NCI-H2029 treated with DMSO at 0.1 percent for 48 hours (cell line): ENCODE data around the gene CFB.
A peak's percentile ranks its signal among the peaks of the same experiment; 100 is the strongest.
"Not testable (repeated sequence)": the region's sequence is repeated elsewhere in the genome, so short reads cannot be mapped to it uniquely, and the experiment has no call there.

Experiments
- DNase-seq: peaks from one replicate; lab custom pipeline; 2025; lab: John Stamatoyannopoulos, UW

The CFB gene

GRCh38 chr6:31971279-31971992 is 25.5 kb downstream of the CFB start:
- DNase-seq = no peak

DNA sequence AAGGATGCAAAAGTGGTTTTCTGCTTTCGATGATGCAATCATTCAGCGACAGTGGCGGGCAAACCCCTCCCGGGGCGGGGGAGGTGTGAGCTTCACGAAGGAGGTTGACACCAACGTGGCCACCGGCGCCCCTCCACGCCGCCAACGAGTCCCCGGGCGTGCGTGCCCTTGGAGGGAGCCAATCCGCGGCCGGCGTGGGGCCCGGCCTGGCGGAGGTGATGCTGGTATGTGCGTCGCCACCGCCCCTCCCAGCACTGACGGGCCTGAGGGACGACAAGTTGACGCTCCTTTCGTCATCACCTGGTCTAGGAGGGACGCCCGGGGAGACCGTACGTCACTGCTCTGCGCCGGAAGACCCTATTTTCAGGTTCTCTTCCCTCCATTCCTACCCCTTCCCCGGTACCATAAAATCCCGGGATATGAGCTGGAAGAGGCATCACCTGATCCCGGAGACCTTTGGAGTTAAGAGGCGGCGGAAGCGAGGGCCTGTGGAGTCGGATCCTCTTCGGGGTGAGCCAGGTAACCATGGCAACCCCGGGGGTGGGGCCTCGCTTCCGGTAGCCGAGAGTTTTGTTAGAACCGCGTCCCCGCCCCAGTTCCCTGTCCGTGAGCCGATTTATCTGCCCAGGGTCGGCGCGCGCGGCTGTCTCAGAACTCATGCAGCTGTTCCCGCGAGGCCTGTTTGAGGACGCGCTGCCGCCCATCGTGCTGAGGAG is 26.3 kb downstream of the CFB start, which contains the start of gene DXO:
Gene DXO (minus strand): TSS at position 146 of the 716 bp plus-strand sequence. CDS start 463 bp downstream, outside the sequence.
- DNase-seq = peak; percentile 91

DNA sequence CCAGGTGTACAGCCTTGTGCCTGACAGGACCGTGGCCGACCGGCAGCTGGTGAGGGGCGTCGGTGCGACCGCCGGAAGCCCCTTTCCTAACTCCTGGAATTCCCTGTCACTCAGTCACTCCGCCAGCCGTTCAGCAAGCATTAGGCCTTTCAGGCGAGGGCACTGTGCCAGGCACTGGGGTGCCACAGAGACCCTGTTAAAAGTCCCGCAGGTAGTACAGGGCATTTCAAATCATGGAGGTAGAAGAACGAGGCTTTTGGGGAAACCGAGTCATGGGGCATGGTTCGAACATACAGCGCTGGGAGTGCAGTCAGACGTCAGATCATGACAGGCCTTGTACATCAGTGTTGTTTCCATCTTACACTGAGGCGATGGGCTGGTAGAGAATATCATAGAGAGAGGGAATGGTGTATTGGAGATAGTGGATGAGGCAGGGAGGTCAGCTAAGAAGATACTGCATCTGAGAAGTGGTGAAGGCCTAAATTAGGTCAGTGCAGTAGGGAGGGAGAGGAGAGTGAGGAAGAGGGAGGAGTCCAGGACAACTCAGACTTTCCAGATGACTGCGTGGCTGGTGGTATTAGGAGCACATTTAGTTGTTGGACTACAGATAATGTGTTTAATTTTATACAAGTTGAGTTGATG is 26.9 kb downstream of the CFB start:
- DNase-seq = no peak

DNA sequence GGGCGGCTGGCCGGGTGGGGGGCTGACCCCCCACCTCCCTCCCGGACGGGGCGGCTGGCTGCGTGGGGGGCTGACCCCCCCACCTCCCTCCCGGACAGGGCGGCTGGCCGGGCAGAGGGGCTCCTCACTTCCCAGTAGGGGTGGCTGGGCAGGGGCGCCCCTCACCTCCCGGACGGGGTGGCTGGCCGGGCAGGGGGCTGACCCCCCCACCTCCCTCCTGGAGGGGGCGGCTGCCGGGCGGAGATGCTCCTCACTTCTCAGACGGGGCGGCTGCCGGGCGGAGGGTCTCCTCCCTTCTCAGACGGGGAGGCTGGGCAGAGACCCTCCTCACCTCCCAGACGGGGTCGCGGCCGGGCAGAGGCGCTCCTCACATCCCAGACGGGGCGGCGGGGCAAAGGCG is 30.2 kb downstream of the CFB start:
- not testable (repeated sequence) for DNase-seq

GRCh38 chr6:31977816-31978431 is 32.0 kb downstream of the CFB start:
- no peak for DNase-seq

DNA sequence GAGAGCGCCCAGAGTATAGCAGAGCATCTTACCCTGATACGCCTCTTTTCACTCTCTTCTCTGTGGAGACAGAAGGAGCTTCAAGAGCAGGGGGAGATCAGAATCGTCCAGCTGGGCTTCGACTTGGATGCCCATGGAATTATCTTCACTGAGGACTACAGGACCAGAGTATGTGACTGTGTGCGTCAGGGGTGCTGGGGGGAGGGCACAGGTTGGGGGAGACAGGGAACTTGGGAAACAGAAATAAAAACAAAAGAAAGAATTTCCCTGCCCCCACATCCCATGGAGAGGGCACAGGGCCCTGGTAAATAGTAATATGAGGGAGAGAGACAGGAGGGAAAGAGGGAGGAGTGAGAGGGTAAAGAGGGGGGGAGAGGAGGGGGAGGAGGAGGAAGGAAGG is 32.9 kb downstream of the CFB start:
- no peak for DNase-seq

- no peak for DNase-seq
Observed at GRCh38 chr6:31979238-31979898, 33.5 kb downstream of the CFB start.

- DNase-seq = not testable (repeated sequence)
Observed at GRCh38 chr6:31980195-31980876, 34.4 kb downstream of the CFB start.

DNA sequence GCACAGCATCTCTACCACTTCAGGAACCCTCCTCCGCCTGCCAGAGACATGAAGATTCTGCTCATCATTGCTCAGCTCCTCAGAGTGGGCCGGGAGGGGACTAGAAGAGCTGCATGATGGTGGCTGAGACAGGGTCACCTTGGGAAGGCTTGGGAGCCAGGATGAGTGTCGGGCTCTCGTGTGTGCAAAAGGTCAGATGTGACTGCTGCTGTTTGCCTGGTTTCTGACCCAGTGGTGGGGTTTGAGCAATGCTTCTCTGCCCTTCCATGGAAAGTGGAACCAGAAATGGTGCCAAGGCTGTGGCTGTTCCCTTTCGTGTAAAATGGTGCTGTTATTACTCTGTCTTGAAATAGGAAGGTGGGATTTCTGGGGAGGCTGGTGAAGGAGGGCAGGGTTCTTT is 35.1 kb downstream of the CFB start:
- not testable (repeated sequence) for DNase-seq

GRCh38 chr6:31981744-31982143 is 35.8 kb downstream of the CFB start, which contains the start of gene C4A:
Gene C4A (plus strand): TSS chr6:31982057. CDS start chr6:31982108, 51 bp downstream.
- DNase-seq = not testable (repeated sequence)

DNA sequence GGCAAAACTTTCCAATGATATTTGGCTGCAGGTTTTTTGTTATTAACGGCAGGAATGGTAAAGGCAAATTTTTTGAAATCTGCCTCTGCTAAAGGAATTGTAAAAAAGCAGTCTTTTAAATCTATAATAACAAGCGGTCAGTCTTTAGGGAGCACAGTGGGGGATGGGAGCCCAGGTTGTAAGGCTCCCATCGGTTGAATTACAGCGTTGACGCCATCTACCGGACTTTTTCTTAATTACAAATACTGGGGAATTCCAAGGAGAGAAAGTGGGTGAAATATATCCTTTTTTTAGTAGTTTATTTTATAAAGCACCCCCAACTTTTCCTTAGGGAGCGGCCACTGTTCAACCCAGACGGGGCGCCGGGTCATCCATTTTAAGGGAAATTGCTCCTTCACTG is 43.5 kb downstream of the CFB start:
- DNase-seq = not testable (repeated sequence)

DNA sequence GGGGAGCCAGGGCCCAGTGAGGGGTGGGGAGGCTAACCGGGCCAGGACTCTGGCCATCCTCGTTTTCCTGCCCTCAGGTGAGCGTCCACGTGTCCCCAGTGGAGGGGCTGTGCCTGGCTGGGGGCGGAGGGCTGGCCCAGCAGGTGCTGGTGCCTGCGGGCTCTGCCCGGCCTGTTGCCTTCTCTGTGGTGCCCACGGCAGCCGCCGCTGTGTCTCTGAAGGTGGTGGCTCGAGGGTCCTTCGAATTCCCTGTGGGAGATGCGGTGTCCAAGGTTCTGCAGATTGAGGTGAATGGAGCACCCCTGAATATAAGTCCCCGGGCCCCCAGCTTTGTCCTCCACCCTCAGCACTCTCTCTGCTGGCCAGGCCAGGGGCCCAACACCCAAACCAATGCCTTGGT is 48.5 kb downstream of the CFB start:
- not testable (repeated sequence) for DNase-seq

- not testable (repeated sequence) for DNase-seq
Observed at GRCh38 chr6:31996385-31996784, 50.5 kb downstream of the CFB start.
